Esophagus (tissue), 2 donors: ENCODE results near the gene RIMBP2. TPM values are rescaled to one million over a fixed set of nuclear protein-coding genes. Genes with fewer than 3 reads are reported as not detected.

Experiments
- H3K27ac ChIP-seq, 2 donors: one replicate each; pipeline ENCODE4 v1.5.1; 2013; ENCODE audit warnings: low read depth in 2 of 2, mild to moderate bottlenecking in 2 of 2, inconsistent platforms in 1 of 2, low read length in 1 of 2, moderate library complexity in 1 of 2
- H3K27me3 ChIP-seq, 2 donors: one replicate each; pipeline ENCODE4 v1.6.1; 2013; ENCODE audit warnings: low read length in 2 of 2, control low read depth in 1 of 2, mild to moderate bottlenecking in 1 of 2; ENCODE audit not compliant: insufficient read depth in 2 of 2, control insufficient read depth in 1 of 2
- H3K36me3 ChIP-seq, 2 donors: one replicate each; pipeline ENCODE4 v1.6.1; 2013; ENCODE audit warnings: low read length in 1 of 2; ENCODE audit not compliant: control insufficient read depth in 2 of 2, insufficient read depth in 2 of 2
- H3K4me1 ChIP-seq, 2 donors: one replicate each; pipeline ENCODE4 v1.6.1; 2013; ENCODE audit warnings: low read length in 1 of 2; ENCODE audit not compliant: control insufficient read depth in 2 of 2, insufficient read depth in 2 of 2
- H3K4me3 ChIP-seq, 2 donors: one replicate each; pipeline ENCODE4 v1.5.1; 2013; ENCODE audit warnings: low read length in 2 of 2, mild to moderate bottlenecking in 2 of 2, low read depth in 1 of 2, moderate library complexity in 1 of 2
- H3K9me3 ChIP-seq, 2 donors: one replicate each; pipeline ENCODE4 v1.6.1; 2013; ENCODE audit warnings: mild to moderate bottlenecking in 2 of 2, low read depth in 1 of 2, low read length in 1 of 2, moderate library complexity in 1 of 2; ENCODE audit not compliant: control insufficient read depth in 2 of 2, insufficient read depth in 1 of 2
- WGBS, 2 donors: extraction: QIAGEN DNeasy Blood & Tissue Kit; methylation state at CpG; one replicate each; pipeline ENCODE4 v1.1.7; 2013; 5-methylcytosine and 5-hydroxymethylcytosine counted together
- polyA plus RNA-seq, 2 donors: library from polyadenylated mRNA; stranded (reverse); fragments of 200-250 nt; gene quantifications; one replicate each; pipeline ENCODE4 v1.2.3, GENCODE V29; 2013
- donor health status: healthy with polysubstance abuse.
- donor health status: Bipolar disorder and iron deficiency.

RIMBP2 gene
- polyA plus RNA-seq, 2 donors = 0.20 to 0.69 TPM

DNA sequence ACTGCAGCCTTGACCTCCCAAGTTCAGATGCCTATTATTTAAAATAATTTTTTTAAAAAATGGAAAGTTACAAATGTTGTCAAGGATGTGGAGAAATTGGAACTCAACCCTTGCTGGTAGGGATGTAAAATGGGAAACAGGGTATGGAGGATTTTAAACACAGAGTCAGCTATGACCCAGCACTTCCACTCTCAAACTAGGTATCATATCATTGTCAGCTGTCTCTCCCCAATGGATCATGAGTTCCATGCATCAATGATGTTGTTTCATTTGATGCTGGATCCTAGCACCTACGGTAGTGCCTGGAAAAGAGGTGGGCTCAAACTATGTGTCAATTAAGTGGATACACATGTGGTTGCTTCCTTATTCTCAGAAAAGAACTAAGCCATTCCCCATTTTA lies 150.9 kb downstream of the RIMBP2 start:
- Histone ChIP-seq H3K27me3 (no peaks in the 10 kb centered on the region), H3K4me1 (no peaks in the 10 kb centered on the region), H3K9me3 (peaks cover 0 to 2% of the 10 kb centered on the region in 2 donors), H3K36me3 (no peaks in the 10 kb centered on the region), H3K27ac (no peak overlapping the region), H3K4me3 (no peak overlapping the region)
- 91 to 96% methylated on average over 1 of the region's 1 CpG for WGBS, 2 donors

- Histone ChIP-seq H3K9me3 (peaks cover 0 to 2% of the 10 kb centered on the region in 2 donors), H3K4me3 (no peak overlapping the region), H3K27me3 (no peaks in the 10 kb centered on the region), H3K36me3 (no peaks in the 10 kb centered on the region), H3K27ac (no peak overlapping the region), H3K4me1 (no peaks in the 10 kb centered on the region)
- 35 to 51% methylated on average over 2 of the region's 2 CpGs for WGBS, 2 donors
These were observed 152.8 kb downstream of the RIMBP2 start for GRCh38 chr12:130563323-130563722.

DNA sequence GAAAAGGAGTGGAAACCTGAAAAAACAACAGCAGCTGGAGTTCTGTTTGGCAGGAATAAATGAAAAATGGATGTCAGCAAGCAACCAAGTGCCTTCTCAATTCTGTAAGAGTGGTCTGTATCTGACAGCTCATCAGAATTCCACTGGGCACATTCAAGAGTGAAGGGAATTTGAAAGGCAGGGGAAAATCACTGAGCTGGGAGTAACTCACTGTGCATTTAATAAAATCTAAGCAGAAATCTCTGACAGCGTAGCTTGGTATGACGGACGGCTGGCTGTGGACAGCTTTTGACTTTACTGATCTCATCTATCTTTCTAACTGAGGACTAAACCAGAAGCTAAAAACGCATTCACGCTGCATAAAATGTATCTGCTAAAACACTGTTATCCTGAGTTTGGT lies 153.4 kb downstream of the RIMBP2 start:
- 72 to 86% methylated on average over 5 of the region's 5 CpGs for WGBS, 2 donors

GRCh38 chr12:130560321-130560720 lies 155.8 kb downstream of the RIMBP2 start:
- H3K4me3 ChIP-seq = no peak overlapping the region
- WGBS, 2 donors = 80 to 87% methylated on average over 11 of the region's 11 CpGs
- no peaks in the 10 kb centered on the region for H3K4me1 ChIP-seq
- H3K36me3 ChIP-seq = no peaks in the 10 kb centered on the region
- H3K9me3 ChIP-seq = no peaks in the 10 kb centered on the region
- no peak overlapping the region for H3K27ac ChIP-seq
- H3K27me3 ChIP-seq = no peaks in the 10 kb centered on the region

More for the DNA sequence above, 153.4 kb downstream of the RIMBP2 start:
- Histone ChIP-seq H3K4me3 (no peak overlapping the region), H3K27me3 (no peaks in the 10 kb centered on the region), H3K36me3 (no peaks in the 10 kb centered on the region), H3K27ac (no peak overlapping the region), H3K9me3 (peaks cover 0 to 2% of the 10 kb centered on the region in 2 donors), H3K4me1 (no peaks in the 10 kb centered on the region)

DNA sequence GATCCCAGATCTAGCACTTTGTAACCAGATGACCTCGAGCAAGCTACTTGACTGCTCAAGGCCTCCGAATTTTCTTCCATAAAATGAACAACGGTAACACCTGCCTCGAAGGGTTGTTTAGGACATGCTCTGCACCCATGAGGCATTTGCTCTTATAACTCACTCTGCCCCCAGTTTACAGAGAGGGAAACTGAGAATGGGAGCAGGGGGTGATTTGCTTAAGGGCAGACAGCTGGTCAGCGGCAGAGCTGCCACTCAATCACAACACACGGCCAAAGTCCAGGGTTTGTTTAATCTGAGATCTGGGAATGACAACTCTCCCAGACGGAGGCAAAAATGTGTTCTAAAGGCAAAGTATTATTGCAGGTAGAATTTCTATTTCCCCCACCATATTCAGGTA lies 156.3 kb downstream of the RIMBP2 start:
- Histone ChIP-seq H3K36me3 (no peaks in the 10 kb centered on the region), H3K4me3 (no peak overlapping the region), H3K27ac (no peak overlapping the region), H3K4me1 (no peaks in the 10 kb centered on the region), H3K9me3 (no peaks in the 10 kb centered on the region), H3K27me3 (no peaks in the 10 kb centered on the region)
- 69 to 80% methylated on average over 7 of the region's 7 CpGs for WGBS, 2 donors

- H3K27me3 ChIP-seq = no peaks in the 10 kb centered on the region
- no peaks in the 10 kb centered on the region for H3K36me3 ChIP-seq
- H3K4me1 ChIP-seq = no peaks in the 10 kb centered on the region
- no peaks in the 10 kb centered on the region for H3K9me3 ChIP-seq
- WGBS, 2 donors = 53 to 60% methylated on average over 16 of the region's 16 CpGs
- no peak overlapping the region for H3K4me3 ChIP-seq
- no peak overlapping the region for H3K27ac ChIP-seq
These were observed 158.0 kb downstream of the RIMBP2 start for GRCh38 chr12:130557886-130558765.

DNA sequence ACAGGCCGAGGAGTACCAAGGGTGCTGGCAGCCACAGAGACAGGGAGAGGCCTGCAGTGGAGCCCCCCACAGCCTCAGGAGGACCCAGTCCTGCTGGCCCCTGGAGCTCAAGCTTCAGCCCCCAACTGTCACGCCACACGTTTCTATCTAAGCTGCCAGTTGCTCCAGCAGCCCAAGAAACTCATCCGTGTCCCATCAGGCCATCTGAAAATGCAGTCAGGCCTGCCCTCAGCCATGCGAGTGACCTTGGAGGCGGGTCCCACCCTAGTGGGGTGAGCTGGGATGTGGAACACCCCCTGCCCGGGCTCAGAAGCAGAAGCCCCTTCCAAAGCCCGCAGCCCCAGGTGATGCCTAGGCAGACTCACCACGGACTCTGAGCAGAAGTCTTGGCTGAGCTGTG lies 158.9 kb downstream of the RIMBP2 start:
- WGBS, 2 donors = 76 to 86% methylated on average over 9 of the region's 9 CpGs
- H3K4me1 ChIP-seq = no peaks in the 10 kb centered on the region
- no peaks in the 10 kb centered on the region for H3K9me3 ChIP-seq
- no peaks in the 10 kb centered on the region for H3K36me3 ChIP-seq
- no peak overlapping the region for H3K4me3 ChIP-seq
- no peaks in the 10 kb centered on the region for H3K27me3 ChIP-seq
- H3K27ac ChIP-seq = no peak overlapping the region

DNA sequence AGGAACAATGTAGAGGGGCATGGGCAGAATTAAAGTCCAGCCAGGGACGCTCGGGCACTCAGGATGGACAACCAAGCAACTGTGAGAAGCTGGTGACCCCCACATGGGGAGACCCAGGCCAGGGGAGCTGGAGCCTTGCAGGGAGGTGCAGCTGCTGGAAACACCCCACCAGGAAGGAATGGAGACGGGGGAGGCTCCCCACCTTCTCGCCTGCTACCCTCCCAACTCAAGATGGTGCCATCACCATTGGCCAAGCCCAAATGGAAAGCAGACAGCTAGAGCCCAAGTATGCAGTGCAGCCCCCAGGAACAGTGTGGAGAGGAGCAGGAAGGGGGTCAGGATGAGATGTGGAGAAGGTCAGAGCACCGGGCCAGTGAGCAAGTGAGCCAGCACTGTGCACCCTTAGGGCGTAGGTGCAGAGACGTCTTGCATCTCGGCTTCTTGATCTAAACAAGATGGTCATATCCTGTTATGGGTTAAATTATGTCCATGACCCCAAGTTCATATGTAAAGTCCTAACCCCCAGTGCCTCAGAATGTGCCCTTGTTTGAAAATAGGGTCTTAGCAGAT lies 159.5 kb downstream of the RIMBP2 start:
- Histone ChIP-seq H3K36me3 (no peaks in the 10 kb centered on the region), H3K4me3 (no peak overlapping the region), H3K27ac (no peak overlapping the region), H3K9me3 (no peaks in the 10 kb centered on the region), H3K4me1 (no peaks in the 10 kb centered on the region), H3K27me3 (no peaks in the 10 kb centered on the region)
- 87 to 90% methylated on average over 8 of the region's 8 CpGs for WGBS, 2 donors

GRCh38 chr12:130555628-130556485 lies 160.2 kb downstream of the RIMBP2 start:
- no peaks in the 10 kb centered on the region for H3K4me1 ChIP-seq
- no peak overlapping the region for H3K4me3 ChIP-seq
- 54 to 69% methylated on average over 20 of the region's 20 CpGs for WGBS, 2 donors
- no peaks in the 10 kb centered on the region for H3K27me3 ChIP-seq
- H3K36me3 ChIP-seq = no peaks in the 10 kb centered on the region
- H3K27ac ChIP-seq = no peak overlapping the region
- no peaks in the 10 kb centered on the region for H3K9me3 ChIP-seq
